DND-41 (cell line): Measurements from ENCODE around the gene MYDGF.

Experiments
- EZH2 ChIP-seq: IDR thresholded peaks from 3 replicates; pipeline ENCODE4 v1.6.1; 2012; ENCODE audit warnings: borderline replicate concordance, low read depth, mild to moderate bottlenecking, moderate library complexity, low read length, inconsistent platforms; ENCODE audit not compliant: severe bottlenecking
- TF ChIP-seq, protein P1 (sequence below): IDR thresholded peaks from 2 replicates; pipeline ENCODE4 v1.5.1; 2012; ENCODE audit warnings: borderline replicate concordance, low read length, moderate library complexity, mild to moderate bottlenecking; ENCODE audit not compliant: poor library complexity, severe bottlenecking; ENCODE audit errors: extremely low read depth

GRCh38 chr19:4676955-4677731 is 7.0 kb upstream of the MYDGF start:
- no peak for TF ChIP-seq EZH2
- TF ChIP-seq, protein P1, sequence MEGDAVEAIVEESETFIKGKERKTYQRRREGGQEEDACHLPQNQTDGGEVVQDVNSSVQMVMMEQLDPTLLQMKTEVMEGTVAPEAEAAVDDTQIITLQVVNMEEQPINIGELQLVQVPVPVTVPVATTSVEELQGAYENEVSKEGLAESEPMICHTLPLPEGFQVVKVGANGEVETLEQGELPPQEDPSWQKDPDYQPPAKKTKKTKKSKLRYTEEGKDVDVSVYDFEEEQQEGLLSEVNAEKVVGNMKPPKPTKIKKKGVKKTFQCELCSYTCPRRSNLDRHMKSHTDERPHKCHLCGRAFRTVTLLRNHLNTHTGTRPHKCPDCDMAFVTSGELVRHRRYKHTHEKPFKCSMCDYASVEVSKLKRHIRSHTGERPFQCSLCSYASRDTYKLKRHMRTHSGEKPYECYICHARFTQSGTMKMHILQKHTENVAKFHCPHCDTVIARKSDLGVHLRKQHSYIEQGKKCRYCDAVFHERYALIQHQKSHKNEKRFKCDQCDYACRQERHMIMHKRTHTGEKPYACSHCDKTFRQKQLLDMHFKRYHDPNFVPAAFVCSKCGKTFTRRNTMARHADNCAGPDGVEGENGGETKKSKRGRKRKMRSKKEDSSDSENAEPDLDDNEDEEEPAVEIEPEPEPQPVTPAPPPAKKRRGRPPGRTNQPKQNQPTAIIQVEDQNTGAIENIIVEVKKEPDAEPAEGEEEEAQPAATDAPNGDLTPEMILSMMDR = peak; percentile 54
